ENCODE measurements around the gene IER3IP1. TPM values are rescaled to one million over a fixed set of nuclear protein-coding genes. Genes with fewer than 3 reads are reported as not detected.

IER3IP1 gene
- total and polyA plus RNA-seq, 2 of the 13 experiments (the other 11 are each of a cell fraction or from before 2014, with no cell fraction given) = 18.7 to 26.1 TPM

- TF ChIP-seq SKI (IDR thresholded peaks at IDR 0.05; ENCODE audit: partially characterized antibody) = no peak
- TF ChIP-seq ZSCAN31 (CRISPR knock-in tag; IDR thresholded peaks at IDR 0.05; ENCODE audit: low read depth) = no peak
- TF ChIP-seq LCORL (IDR thresholded peaks at IDR 0.05) = no peak
- TF ChIP-seq LCORL (CRISPR knock-in tag; IDR thresholded peaks at IDR 0.05) = no peak
- TF ChIP-seq ATF7-NPFF (CRISPR knock-in tag; IDR thresholded peaks at IDR 0.05; ENCODE audit: low read depth) = no peak
- TF ChIP-seq ATRX (CRISPR knock-in tag; IDR thresholded peaks at IDR 0.05; ENCODE audit: borderline replicate concordance) = no peak
- TF ChIP-seq ATF6 (CRISPR knock-in tag; conservative IDR thresholded peaks at IDR 0.05) = no peak
- TF ChIP-seq ZNF576 (CRISPR knock-in tag; IDR thresholded peaks at IDR 0.05) = no peak
- TF ChIP-seq ATF4 (CRISPR knock-in tag; IDR thresholded peaks at IDR 0.05) = no peak
- TF ChIP-seq MAFG (CRISPR knock-in tag; IDR thresholded peaks at IDR 0.05) = no peak
- no peak for TF ChIP-seq SMAD3 (CRISPR knock-in tag; IDR thresholded peaks at IDR 0.05)
These were observed 24.7 kb downstream of the IER3IP1 start (continued) for GRCh38 chr18:47151439-47151838.
